ENCODE data around the gene ACADS. TPM values are rescaled to one million over a fixed set of nuclear protein-coding genes. Genes with fewer than 3 reads are reported as not detected.

Gene ACADS
- total RNA-seq, 1 donor from 2014 or later: 11.7 TPM

GRCh38 chr12:120783197-120783596 lies 57.6 kb downstream of the ACADS start:
- Mint-ChIP-seq H3K36me3 (ENCODE audit: insufficient read depth) (peaks cover 18% of the 10 kb centered on the region), H3K4me1 (ENCODE audit: low read depth) (no peaks in the 10 kb centered on the region)
- TF ChIP-seq CTCF (IDR thresholded peaks at IDR 0.05; ENCODE audit: unreplicated experiment): no peak

GRCh38 chr12:120784804-120785203 lies 59.2 kb downstream of the ACADS start:
- DNase-seq (ENCODE audit: low spot score, unreplicated experiment): no peak
- Mint-ChIP-seq H3K27ac (no peak overlapping the region), H3K4me3 (ENCODE audit: low read depth) (no peak overlapping the region), H3K36me3 (ENCODE audit: insufficient read depth) (peaks cover 20% of the 10 kb centered on the region), H3K9me3 (ENCODE audit: low read depth) (no peaks in the 10 kb centered on the region), H3K4me1 (ENCODE audit: low read depth) (no peaks in the 10 kb centered on the region), H3K27me3 (no peaks in the 10 kb centered on the region)
- TF ChIP-seq CTCF (IDR thresholded peaks at IDR 0.05; ENCODE audit: unreplicated experiment): no peak

More at GRCh38 chr12:120783197-120783596, 57.6 kb downstream of the ACADS start:
- no peaks in the 10 kb centered on the region for H3K9me3 Mint-ChIP-seq (ENCODE audit: low read depth)
- no peak overlapping the region for H3K27ac Mint-ChIP-seq
- no peaks in the 10 kb centered on the region for H3K27me3 Mint-ChIP-seq
- no peak overlapping the region for H3K4me3 Mint-ChIP-seq (ENCODE audit: low read depth)
- DNase-seq (ENCODE audit: low spot score, unreplicated experiment): no peak

- Mint-ChIP-seq H3K9me3 (ENCODE audit: low read depth) (no peaks in the 10 kb centered on the region), H3K27me3 (no peaks in the 10 kb centered on the region), H3K27ac (no peak overlapping the region), H3K36me3 (ENCODE audit: insufficient read depth) (peaks cover 13% of the 10 kb centered on the region), H3K4me1 (ENCODE audit: low read depth) (no peaks in the 10 kb centered on the region), H3K4me3 (ENCODE audit: low read depth) (no peak overlapping the region)
- no peak for DNase-seq (ENCODE audit: low spot score, unreplicated experiment)
- no peak for TF ChIP-seq CTCF (IDR thresholded peaks at IDR 0.05; ENCODE audit: unreplicated experiment)
Observed at GRCh38 chr12:120787889-120788288, 62.3 kb downstream of the ACADS start.

Other genes with a start within 250 kb of the ACADS start
- gene DYNLL1, start 229.7 kb upstream of the ACADS start, total RNA-seq: 356 and 386 TPM in 2 replicates
- 33.3 and 36.2 TPM in 2 replicates for gene COQ5, start 196.7 kb upstream of the ACADS start, total RNA-seq
- gene RNF10, start 191.5 kb upstream of the ACADS start, total RNA-seq: 167 and 171 TPM in 2 replicates
- 51.6 and 59.7 TPM in 2 replicates for gene POP5, start 144.4 kb upstream of the ACADS start, total RNA-seq
- gene CABP1, start 85.2 kb upstream of the ACADS start, total RNA-seq: 0.19 and 0.49 TPM in 2 replicates
- 174 and 187 TPM in 2 replicates for gene MLEC, start 38.7 kb upstream of the ACADS start, total RNA-seq
- gene UNC119B, start 15.4 kb upstream of the ACADS start, total RNA-seq: 62.5 and 66.6 TPM in 2 replicates
- gene SPPL3, start 178.5 kb downstream of the ACADS start, total RNA-seq: 69.1 and 70.2 TPM in 2 replicates